ENCODE results near the gene CREB5. TPM values are rescaled to one million over a fixed set of nuclear protein-coding genes. Genes with fewer than 3 reads are reported as not detected.
A peak's percentile ranks its signal among the peaks of the same experiment; 100 is the strongest.

CREB5 gene
- total and polyA plus RNA-seq, 2 of the 8 experiments (the other 6 are each of a cell fraction or from before 2014, with no cell fraction given): 2.4 to 2.7 TPM

DNA sequence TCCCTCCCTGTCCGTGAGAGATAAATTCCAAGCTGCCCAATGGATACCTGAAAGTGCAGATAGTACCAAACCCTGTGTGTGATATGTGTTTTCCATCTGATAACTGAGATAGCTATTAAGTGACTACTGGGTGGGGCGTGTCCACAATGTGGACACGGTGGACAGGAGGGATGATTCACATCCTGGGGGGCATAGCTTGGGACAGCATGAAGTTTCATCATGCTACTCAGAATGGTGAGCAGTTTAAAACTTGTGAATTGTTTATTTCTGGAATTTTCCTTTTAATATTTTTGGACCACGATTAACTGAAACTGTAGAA is 158.6 kb downstream of the CREB5 start:
- POLR2A ChIA-PET (ENCODE audit: partially characterized antibody): no interaction called here
- WGBS, 2 experiments (ENCODE audit: extremely low coverage in 1 of 2, insufficient coverage in 1 of 2, insufficient read length in 1 of 2, insufficient replicate concordance in 2 of 2, low coverage in 1 of 2, low lambda C conversion rate in 2 of 2, missing lambda C conversion rate in 1 of 2): 88% methylated on average over 4 of the region's 4 CpGs; no CpG with 5 or more reads in 1 of the 2 experiments

More for the DNA sequence above, 158.6 kb downstream of the CREB5 start:
- no peak overlapping the region for H2AFZ ChIP-seq (ENCODE audit: low read length)
- no peak overlapping the region for H4K91ac ChIP-seq (replicated peaks; ENCODE audit: insufficient read length, low read length)
- TF ChIP-seq TEAD4 (IDR thresholded peaks at IDR 0.05; ENCODE audit: low read depth, low read length) (no peak), RBBP5 (IDR thresholded peaks at IDR 0.05; ENCODE audit: borderline replicate concordance, low read depth, low read length) (no peak)
- no peak overlapping the region for H2BK12ac ChIP-seq (ENCODE audit: low read depth, low read length)
- no peaks in the 10 kb centered on the region for H3K79me2 ChIP-seq (ENCODE audit: control insufficient read depth in 1 of 2, insufficient read depth in 2 of 2, low read length in 2 of 2)
- H3K18ac ChIP-seq (ENCODE audit: extremely low read depth, low read length): no peak overlapping the region
- no peak overlapping the region for H3K56ac ChIP-seq (replicated peaks; ENCODE audit: insufficient read length, low read depth, low read length)
- DNase-seq (ENCODE audit: low read depth in 1 of 2, low spot score in 2 of 2): no peak
- CTCF ChIA-PET (ENCODE audit: partially characterized antibody): interaction anchor here (1.7 to 2.7 kb wide), 3 partner anchors 9 to 44 kb away, joined by 6 read pairs; no protein-coding TSS in a partner anchor
- H3K23ac ChIP-seq (ENCODE audit: insufficient read length): no peak overlapping the region
- 0 out of 2 replicates have a peak overlapping the region, but pooled peaks have one; percentile 65 for H2BK15ac ChIP-seq (ENCODE audit: low read length)
- H3K4me2 ChIP-seq (ENCODE audit: insufficient read depth in 1 of 2, low read depth in 2 of 2, low read length in 2 of 2): no peak overlapping the region
- no peak overlapping the region for H2AK5ac ChIP-seq (ENCODE audit: low read depth, low read length)
- no peaks in the 10 kb centered on the region for H3K79me1 ChIP-seq (ENCODE audit: low read depth, low read length)
- no peak overlapping the region for H3K27ac ChIP-seq (ENCODE audit: low read depth, low read length)
- no peak overlapping the region for H4K5ac ChIP-seq (ENCODE audit: insufficient read length, low read depth, low read length)
- no peak overlapping the region for H2BK5ac ChIP-seq (ENCODE audit: low read depth, low read length)
- no peak overlapping the region for H2BK120ac ChIP-seq (replicated peaks; ENCODE audit: low read depth, low read length)
- H3K4me3 ChIP-seq (ENCODE audit: extremely low read depth in 1 of 4, insufficient read depth in 2 of 4, low read depth in 3 of 4, low read length in 4 of 4): no peak overlapping the region
- H4K20me1 ChIP-seq (replicated peaks in 1 of 2; ENCODE audit: control insufficient read depth in 1 of 2, insufficient read depth in 2 of 2, low read length in 2 of 2): no peaks in the 10 kb centered on the region
- peaks cover 2 to 10% (median 4%) of the 10 kb centered on the region in 4 experiments; a peak in 4 of 7 replicates for H3K4me1 ChIP-seq (replicated peaks in 1 of 4; ENCODE audit: control insufficient read depth in 3 of 4, insufficient read depth in 4 of 4, low read length in 3 of 4)
- no peak overlapping the region for H2BK20ac ChIP-seq (ENCODE audit: low read length)
- no peak for FAIRE-seq
- no peak overlapping the region for H4K8ac ChIP-seq (ENCODE audit: extremely low read depth, insufficient read depth, low read length)
- H3K27me3 ChIP-seq (replicated peaks in 1 of 4; ENCODE audit: control insufficient read depth in 3 of 4, extremely low read depth in 1 of 4, insufficient read depth in 3 of 4, low read length in 3 of 4): no peaks in the 10 kb centered on the region
- no peak overlapping the region for H3K9ac ChIP-seq (replicated peaks in 1 of 4; ENCODE audit: extremely low read depth in 1 of 4, low read depth in 3 of 4, low read length in 3 of 4)
- H3K36me3 ChIP-seq (ENCODE audit: control insufficient read depth in 2 of 4, insufficient read depth in 4 of 4, low read length in 3 of 4): no peaks in the 10 kb centered on the region
- H3K9me3 ChIP-seq (ENCODE audit: insufficient read depth in 2 of 2, low read depth in 1 of 2, low read length in 1 of 2): no peaks in the 10 kb centered on the region
- no peak overlapping the region for H3K14ac ChIP-seq (ENCODE audit: insufficient read length)
- H3K4ac ChIP-seq (replicated peaks; ENCODE audit: insufficient read length, low read depth, low read length): no peak overlapping the region
- H3K23me2 ChIP-seq (ENCODE audit: low read depth, low read length): no peaks in the 10 kb centered on the region; the same call in 1 of the 2 replicates
